Activated T-cell treated with anti-CD3 and anti-CD28 coated beads, Interleukin-2, amount 50 U/mL, for 72 hours (primary cell): ENCODE measurements around the gene NEURL3. TPM values are rescaled to one million over a fixed set of nuclear protein-coding genes. Genes with fewer than 3 reads are reported as not detected.

Experiments
- ATAC-seq, 2 donors: fragments of 150-1000 bp; cut with Tn5 transposase; replicated peaks in 1 of 2; 2 replicates each; pipeline ENCODE4 v1.10.0; 2021; ENCODE audit warnings: moderate library complexity in 2 of 2, mild to moderate bottlenecking in 1 of 2
- DNase-seq, 2 donors: peaks; one replicate each; pipeline ENCODE4 v3.0.0; 2021 to 2022; ENCODE audit warnings: mixed read lengths in 1 of 2
- H3K27ac Mint-ChIP-seq: one replicate; pipeline ENCODE4 v1.8.0; 2022; ENCODE audit warnings: mild to moderate bottlenecking, moderate library complexity, mixed read lengths
- H3K27me3 Mint-ChIP-seq: one replicate; pipeline ENCODE4 v1.8.0; 2022; ENCODE audit warnings: low read depth, mixed read lengths
- H3K36me3 Mint-ChIP-seq, 2 donors: one replicate each; pipeline ENCODE4 v1.8.0; 2022; ENCODE audit warnings: mixed read lengths in 2 of 2, mild to moderate bottlenecking in 1 of 2; ENCODE audit not compliant: insufficient read depth in 2 of 2
- H3K4me1 Mint-ChIP-seq: one replicate; pipeline ENCODE4 v1.8.0; 2022; ENCODE audit warnings: low read depth, mixed read lengths
- H3K4me3 Mint-ChIP-seq, 2 donors: one replicate each; pipeline ENCODE4 v1.8.0; 2022; ENCODE audit warnings: mild to moderate bottlenecking in 2 of 2, mixed read lengths in 2 of 2, moderate library complexity in 2 of 2
- H3K9me3 Mint-ChIP-seq, 2 donors: one replicate each; pipeline ENCODE4 v1.8.0; 2022; ENCODE audit warnings: mixed read lengths in 2 of 2
- total RNA-seq, 2 donors: library from RNA; stranded (reverse); gene quantifications; one replicate each; pipeline ENCODE4 v1.2.3, GENCODE V29; 2022

NEURL3 gene
- total RNA-seq, 2 donors from 2014 or later = 4.4 to 5.3 TPM

DNA sequence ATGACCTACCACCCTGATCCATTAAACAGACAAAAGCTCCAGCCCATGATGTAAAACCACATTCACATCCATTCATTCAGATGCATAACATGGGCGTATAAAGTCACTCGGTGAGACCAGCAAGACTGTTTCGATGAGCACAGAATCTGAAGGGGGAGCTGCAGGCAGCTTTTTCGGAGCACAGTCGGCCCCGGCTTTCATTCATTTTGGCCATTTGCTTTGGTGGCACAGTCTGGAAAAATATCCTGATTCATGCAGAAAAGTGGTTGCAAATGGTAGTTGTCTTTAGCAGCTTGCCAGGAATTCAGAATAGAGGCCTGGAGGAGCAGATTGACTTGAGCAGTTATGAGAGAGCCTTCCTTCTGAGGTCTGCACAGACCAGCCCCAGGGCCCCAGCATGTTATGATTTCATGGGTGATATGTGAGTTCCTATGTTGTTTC lies 42.6 kb upstream of the NEURL3 start:
- Mint-ChIP-seq H3K36me3 (peaks cover 26 to 48% of the 10 kb centered on the region in 2 donors), H3K27me3 (no peaks in the 10 kb centered on the region), H3K4me3 (peak overlapping the region; percentile 53 to 56), H3K9me3 (no peaks in the 10 kb centered on the region), H3K4me1 (peaks cover 61% of the 10 kb centered on the region), H3K27ac (peak overlapping the region; percentile 89)
- DNase-seq (no peak), ATAC-seq (no peak)

DNA sequence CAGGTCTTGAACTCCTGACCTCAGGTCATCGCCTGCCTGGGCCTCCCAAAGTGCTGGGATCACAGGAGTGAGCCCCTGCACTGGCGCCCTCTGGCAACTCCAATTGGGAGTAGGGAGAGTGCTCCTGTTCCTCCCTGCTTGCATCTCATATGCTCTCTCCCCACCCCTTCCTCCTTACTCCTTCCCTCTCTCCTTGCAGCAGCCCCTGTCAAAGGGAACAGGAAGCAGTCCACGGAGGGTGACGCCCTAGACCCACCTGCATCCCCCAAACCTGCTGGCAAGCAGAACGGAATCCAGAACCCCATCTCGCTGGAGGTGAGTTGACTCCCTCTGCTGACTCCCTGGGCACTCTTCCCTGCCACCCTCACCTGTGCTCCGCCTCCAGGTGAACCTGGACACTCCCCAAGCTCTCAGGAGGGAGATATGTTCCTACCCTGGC lies 42.1 kb upstream of the NEURL3 start:
- DNase-seq (no peak), ATAC-seq (no peak)
- Mint-ChIP-seq H3K4me1 (peaks cover 62% of the 10 kb centered on the region), H3K36me3 (peaks cover 29 to 49% of the 10 kb centered on the region in 2 donors), H3K9me3 (no peaks in the 10 kb centered on the region), H3K4me3 (peak overlapping the region; percentile 53 to 56), H3K27me3 (no peaks in the 10 kb centered on the region), H3K27ac (peak overlapping the region; percentile 89)

DNA sequence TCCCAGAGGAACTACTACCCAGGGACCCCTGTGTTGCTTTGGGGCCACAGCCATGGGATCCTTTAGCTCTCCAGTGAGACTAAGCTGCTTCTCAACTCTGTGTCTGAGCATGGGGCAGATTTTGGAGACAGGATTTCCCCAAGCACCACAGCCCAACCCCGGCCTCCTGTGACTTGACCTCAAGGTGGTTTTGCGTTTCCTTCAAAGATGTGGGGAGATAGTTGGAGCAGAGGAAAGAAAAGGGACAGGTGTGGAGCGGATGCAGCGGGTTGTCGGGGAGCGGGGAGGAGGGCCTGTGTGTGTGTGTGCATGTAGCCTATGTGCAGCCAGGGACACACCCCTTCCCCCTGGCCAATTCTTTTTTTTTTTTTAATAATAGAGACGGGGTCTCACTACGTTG lies 41.6 kb upstream of the NEURL3 start:
- Mint-ChIP-seq H3K9me3 (no peaks in the 10 kb centered on the region), H3K4me3 (peak overlapping the region; percentile 94 to 97), H3K27me3 (no peaks in the 10 kb centered on the region), H3K36me3 (peaks cover 29 to 47% of the 10 kb centered on the region in 2 donors), H3K27ac (no peak overlapping the region), H3K4me1 (peaks cover 62% of the 10 kb centered on the region)
- ATAC-seq = no peak
- peak in 1 of 2 donors; percentile 13 for DNase-seq

DNA sequence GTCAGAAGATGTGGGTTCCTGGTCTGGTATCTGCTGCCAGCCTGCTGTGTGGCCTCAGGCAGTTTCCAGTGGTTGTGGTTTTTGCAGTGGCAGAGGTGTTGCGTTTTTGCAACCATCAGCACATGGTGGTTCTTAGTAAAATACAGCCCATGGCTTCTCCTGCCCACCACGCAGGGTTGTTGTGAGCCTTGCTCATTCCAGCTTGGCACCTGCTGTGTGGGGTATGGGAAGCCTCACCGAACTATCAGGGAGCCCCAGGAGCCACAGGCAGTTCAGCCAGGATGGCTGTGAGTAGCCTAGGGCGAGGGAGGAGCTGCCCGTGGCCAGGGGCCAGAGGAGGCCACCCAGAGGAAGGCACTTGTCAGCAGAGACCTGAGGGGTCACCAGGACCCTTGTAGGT lies 41.2 kb upstream of the NEURL3 start:
- no peaks in the 10 kb centered on the region for H3K27me3 Mint-ChIP-seq
- H3K36me3 Mint-ChIP-seq = peaks cover 32 to 50% of the 10 kb centered on the region in 2 donors
- ATAC-seq (peak; percentile 27 to 54), DNase-seq (peak in 1 of 2 donors; percentile 34)
- H3K27ac Mint-ChIP-seq = peak overlapping the region; percentile 94
- H3K4me3 Mint-ChIP-seq = peak overlapping the region; percentile 94 to 97
- peaks cover 67% of the 10 kb centered on the region for H3K4me1 Mint-ChIP-seq
- H3K9me3 Mint-ChIP-seq = no peaks in the 10 kb centered on the region

DNA sequence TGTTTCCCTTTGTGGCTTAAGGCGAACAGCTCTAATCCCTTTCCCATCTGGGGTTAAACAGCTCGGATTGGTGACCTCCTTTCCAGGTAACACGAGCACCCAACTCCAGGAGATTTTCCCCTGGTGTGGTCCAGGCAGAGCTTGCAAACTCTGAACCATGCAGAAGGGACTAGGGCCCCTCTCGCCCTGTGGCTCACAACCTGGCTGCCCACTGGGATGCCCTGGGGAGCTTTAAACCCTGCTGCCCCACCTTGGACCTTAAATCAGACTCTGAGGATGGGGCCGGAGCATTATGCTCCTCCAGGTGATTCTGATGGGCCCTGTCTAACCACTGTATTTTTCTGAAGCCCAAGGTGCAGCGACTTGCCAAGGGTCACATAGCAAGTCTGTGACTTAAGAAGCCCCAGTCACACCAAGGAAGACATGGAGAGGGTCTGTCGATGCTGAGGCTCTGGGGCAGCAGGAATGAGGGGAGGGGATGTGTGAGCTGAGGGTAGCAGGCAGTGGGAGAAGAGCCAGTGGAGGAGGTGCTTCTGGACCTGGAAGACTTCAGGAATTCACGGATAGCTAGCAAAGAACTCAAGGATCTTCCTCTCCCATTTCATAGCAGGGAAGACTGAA lies 37.3 kb upstream of the NEURL3 start:
- no peak overlapping the region for H3K27ac Mint-ChIP-seq
- peak overlapping the region; percentile 94 to 97 for H3K4me3 Mint-ChIP-seq
- no peaks in the 10 kb centered on the region for H3K9me3 Mint-ChIP-seq
- ATAC-seq (no peak), DNase-seq (no peak)
- H3K4me1 Mint-ChIP-seq = peaks cover 84% of the 10 kb centered on the region
- no peaks in the 10 kb centered on the region for H3K27me3 Mint-ChIP-seq
- peaks cover 51 to 73% of the 10 kb centered on the region in 2 donors for H3K36me3 Mint-ChIP-seq

DNA sequence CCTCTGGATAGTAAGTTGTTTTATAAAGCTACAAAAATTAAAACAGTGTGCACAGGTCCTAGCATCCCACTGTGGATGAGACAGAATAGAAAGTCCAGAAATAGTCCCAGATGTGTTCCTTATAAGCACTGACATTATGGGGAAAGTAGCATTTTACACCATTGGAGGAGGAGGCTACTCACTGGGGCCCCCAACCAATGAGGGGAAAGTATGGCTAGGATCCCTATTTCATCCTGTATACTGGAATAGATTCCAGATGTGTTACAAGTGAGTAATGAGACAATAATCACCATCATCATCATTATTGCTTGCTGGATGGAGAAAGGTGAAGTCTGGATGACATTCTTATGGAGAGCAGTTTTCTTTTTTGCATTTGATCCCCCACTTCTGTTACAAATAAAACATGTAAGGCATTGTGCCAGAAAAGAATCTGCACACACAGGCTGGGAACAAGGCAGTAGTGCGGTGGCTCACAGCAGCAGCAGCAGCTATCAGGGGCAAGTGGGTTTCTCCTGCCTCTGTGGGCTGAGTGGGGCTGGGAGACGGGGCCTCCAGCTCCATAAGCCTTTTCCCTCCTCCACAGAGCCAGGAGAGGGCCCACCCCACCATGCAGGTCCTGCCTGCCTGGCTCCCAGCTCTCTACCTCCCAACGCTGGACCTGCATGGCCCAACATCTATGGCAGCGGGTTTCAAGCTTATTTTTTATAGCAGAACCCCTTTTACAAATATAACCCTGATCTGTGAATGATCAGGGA lies 36.4 kb upstream of the NEURL3 start:
- Mint-ChIP-seq H3K4me1 (peaks cover 75% of the 10 kb centered on the region), H3K9me3 (no peaks in the 10 kb centered on the region), H3K4me3 (peak overlapping the region; percentile 94 to 97), H3K36me3 (peaks cover 49 to 72% of the 10 kb centered on the region in 2 donors), H3K27me3 (no peaks in the 10 kb centered on the region), H3K27ac (peak overlapping the region; percentile 63)
- no peak for ATAC-seq
- no peak for DNase-seq

DNA sequence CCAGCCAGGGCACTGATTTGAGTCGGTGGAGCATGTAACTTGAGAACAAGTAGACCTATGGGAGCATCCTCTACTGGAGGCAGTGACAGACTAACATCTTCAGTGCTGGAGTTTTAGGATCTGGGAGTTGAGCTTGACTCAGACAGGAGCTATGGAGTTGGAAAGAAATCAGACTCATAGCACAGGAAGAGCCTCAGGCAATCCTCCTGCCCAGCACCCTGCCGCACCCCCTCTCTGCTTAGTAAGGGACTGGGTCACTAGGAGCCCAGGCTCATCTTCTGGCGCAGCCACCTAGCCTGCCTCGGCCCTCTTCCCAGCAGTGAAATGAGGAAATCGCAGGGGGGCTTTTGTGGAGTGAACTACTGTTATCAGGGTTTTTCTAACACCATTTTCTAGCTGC lies 35.0 kb upstream of the NEURL3 start:
- DNase-seq = no peak
- H3K4me1 Mint-ChIP-seq = peaks cover 73% of the 10 kb centered on the region
- peak overlapping the region; percentile 98 for H3K27ac Mint-ChIP-seq
- H3K36me3 Mint-ChIP-seq = peaks cover 42 to 61% of the 10 kb centered on the region in 2 donors
- H3K9me3 Mint-ChIP-seq = no peaks in the 10 kb centered on the region
- H3K27me3 Mint-ChIP-seq = no peaks in the 10 kb centered on the region
- no peak for ATAC-seq
- peak overlapping the region; percentile 94 to 97 for H3K4me3 Mint-ChIP-seq

DNA sequence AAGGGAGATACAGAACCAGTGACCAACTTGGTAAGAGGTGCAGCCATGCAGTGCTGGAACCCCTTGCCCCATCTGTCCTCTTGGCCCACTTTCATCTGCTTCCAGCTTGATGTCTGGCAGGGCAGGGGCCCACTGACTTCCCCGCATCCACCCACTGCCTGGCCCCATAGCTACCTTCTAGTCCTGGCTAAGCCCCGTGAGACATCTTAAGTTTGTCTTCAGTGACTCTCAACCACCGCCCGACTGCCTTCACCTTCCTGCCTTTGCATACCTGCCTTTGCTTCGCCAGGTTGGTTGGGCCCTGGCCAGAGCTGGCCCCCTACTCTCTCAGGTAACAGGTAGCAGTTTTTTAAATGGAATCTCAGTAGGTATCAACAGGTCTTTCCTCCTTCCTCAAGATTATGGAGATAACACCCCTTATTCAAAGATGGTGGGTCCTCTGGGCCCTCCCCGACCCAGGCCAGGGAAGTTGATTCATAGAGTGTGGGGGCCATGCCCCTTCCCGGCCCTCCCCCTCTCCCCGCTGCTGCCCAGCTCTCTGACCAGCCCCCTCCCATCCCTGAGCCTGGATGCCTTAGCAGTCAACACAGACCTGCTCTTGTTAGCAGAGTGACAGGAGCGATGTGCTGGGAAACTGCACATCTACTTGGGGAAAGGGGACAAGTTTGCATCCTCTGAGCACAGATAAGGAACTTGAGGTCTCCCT lies 34.2 kb upstream of the NEURL3 start:
- peak in 1 of 2 donors; percentile 1 for ATAC-seq
- Mint-ChIP-seq H3K27me3 (no peaks in the 10 kb centered on the region), H3K4me1 (peaks cover 72% of the 10 kb centered on the region), H3K36me3 (peaks cover 38 to 54% of the 10 kb centered on the region in 2 donors), H3K4me3 (peak overlapping the region; percentile 94 to 97), H3K27ac (peak overlapping the region; percentile 98), H3K9me3 (no peaks in the 10 kb centered on the region)
- no peak for DNase-seq

DNA sequence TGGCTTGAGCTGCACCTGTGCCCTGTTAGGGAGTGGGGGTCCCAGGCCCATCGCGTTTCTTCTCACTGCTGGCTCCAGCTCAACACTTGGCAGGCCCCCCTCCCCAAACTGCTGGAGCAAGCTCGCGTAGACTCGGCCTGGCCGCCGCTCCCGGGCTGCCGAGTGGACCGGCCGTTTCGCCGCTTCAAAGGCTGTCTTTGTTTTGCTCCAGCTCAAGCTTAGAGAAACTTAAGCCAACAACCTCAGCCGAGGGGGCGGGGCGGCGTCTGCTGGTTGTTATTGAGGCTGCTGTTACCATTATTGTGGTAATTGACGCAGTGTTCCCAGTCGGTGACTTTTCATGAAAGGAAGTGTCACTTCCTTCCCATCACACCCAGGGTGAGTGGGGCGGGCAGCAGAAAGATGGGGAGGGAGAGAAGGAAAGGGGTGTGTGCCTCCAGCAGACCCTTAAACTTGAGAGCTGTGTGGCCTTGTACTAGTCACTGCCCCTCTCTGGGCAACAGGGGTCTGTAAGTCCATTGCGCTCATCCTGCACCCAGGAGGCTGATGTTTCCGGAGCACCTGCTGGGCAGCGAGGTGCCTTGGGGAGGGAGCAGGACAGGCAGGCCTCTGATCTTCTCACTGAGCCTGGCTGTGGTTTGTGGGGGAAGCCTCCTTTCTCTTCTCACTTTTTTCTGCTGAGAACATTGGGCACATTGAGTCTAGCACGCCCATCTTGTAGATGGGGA lies 33.5 kb upstream of the NEURL3 start:
- Mint-ChIP-seq H3K27me3 (no peaks in the 10 kb centered on the region), H3K27ac (peak overlapping the region; percentile 98), H3K36me3 (peaks cover 33 to 46% of the 10 kb centered on the region in 2 donors), H3K9me3 (no peaks in the 10 kb centered on the region), H3K4me3 (peak overlapping the region; percentile 94 to 97), H3K4me1 (peaks cover 72% of the 10 kb centered on the region)
- ATAC-seq = peak; percentile 28 to 35
- DNase-seq = peak; percentile 84 to 86

DNA sequence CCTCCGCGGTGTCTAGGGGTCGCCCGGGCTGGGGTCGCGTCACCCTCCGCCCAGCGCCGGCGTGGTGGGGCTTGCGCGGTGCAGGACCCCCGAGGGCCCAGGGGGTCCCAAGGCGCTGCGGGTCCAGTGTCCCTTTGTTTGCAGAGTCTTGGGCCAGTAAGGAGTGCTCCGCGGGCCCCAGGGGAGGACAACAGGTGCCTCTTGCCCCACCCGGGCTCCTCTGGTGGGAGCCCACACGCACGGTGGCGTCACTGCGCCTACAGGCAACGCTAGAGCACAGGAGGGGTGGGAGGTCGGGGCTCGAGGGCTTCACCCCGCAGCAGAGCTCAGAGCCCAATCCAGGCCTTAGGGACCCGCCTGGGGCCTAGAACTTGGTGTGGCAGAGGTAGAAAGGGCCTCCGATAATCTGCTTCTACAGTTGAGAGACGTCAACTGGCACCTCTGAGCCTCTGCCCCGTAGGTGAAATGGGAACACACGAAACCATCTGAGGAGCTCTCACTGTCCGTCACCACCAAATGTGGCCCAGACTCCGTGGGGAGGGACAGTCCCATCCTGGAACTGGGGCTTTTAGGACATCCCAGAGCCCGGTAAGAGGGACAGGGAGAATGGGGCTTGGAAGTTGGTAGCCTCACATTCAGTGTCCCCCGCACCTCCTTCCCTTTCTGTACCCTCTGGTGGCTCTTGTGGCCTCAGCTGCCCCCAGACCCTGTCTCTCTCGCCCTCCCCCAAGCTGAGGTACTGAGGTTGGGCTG lies 32.8 kb upstream of the NEURL3 start:
- H3K27ac Mint-ChIP-seq = peak overlapping the region; percentile 98
- no peaks in the 10 kb centered on the region for H3K27me3 Mint-ChIP-seq
- ATAC-seq = peak; percentile 2 to 9
- DNase-seq = peak; percentile 49 to 60
- H3K36me3 Mint-ChIP-seq = peaks cover 30 to 39% of the 10 kb centered on the region in 2 donors
- H3K4me3 Mint-ChIP-seq = peak overlapping the region; percentile 94 to 97
- H3K4me1 Mint-ChIP-seq = peaks cover 72% of the 10 kb centered on the region
- H3K9me3 Mint-ChIP-seq = no peaks in the 10 kb centered on the region

DNA sequence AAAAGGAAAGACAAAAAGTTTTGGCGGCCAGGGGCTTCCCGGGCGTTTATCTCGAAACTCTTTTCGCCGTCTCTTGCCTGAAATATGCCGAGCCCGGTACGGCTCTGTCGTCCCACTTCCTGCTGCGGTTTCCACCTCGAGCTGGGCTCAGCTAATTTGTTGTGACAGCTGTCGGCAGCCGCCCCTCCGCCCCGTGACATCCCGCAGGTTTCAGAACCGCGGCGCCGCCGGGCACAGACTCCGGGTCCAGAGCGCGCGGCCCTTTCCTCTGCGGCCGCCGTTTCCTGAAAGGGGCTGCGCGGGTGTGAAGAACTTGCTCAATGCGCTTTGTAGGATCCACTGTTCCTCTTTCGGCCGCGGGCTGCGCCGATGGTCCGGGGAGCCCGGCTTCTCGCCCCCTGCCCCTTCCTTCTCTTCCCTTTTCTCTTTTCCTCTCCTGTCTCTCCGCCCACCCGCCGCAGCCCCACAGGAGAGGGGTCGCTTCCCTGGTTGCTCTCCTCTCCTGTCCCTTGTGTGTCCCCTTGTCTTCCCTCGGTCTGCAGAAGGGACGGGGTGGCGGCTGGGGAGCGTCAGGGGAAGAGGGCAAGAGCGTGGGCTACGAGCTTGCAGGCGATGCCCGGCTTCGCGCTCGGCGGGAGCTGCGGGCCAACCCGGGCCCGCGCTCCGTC lies 32.0 kb upstream of the NEURL3 start:
- peak overlapping the region; percentile 94 for H3K27ac Mint-ChIP-seq
- ATAC-seq (peak; percentile 53 to 60), DNase-seq (peak; percentile 87 to 91)
- peaks cover 72% of the 10 kb centered on the region for H3K4me1 Mint-ChIP-seq
- H3K36me3 Mint-ChIP-seq = peaks cover 26 to 36% of the 10 kb centered on the region in 2 donors
- H3K9me3 Mint-ChIP-seq = no peaks in the 10 kb centered on the region
- H3K27me3 Mint-ChIP-seq = no peaks in the 10 kb centered on the region
- peak overlapping the region; percentile 94 to 97 for H3K4me3 Mint-ChIP-seq
